Dedifferentiated amniotic fluid mesenchymal stem cell (primary cell): ENCODE data around the gene TEKT5.
A peak's percentile ranks its signal among the peaks of the same experiment; 100 is the strongest.

ENCODE experiments used
- DNase-seq: peaks from one replicate; pipeline ENCODE4 v3.0.0-alpha.2; 2016; ENCODE audit errors: extremely low spot score

TEKT5 gene

DNA sequence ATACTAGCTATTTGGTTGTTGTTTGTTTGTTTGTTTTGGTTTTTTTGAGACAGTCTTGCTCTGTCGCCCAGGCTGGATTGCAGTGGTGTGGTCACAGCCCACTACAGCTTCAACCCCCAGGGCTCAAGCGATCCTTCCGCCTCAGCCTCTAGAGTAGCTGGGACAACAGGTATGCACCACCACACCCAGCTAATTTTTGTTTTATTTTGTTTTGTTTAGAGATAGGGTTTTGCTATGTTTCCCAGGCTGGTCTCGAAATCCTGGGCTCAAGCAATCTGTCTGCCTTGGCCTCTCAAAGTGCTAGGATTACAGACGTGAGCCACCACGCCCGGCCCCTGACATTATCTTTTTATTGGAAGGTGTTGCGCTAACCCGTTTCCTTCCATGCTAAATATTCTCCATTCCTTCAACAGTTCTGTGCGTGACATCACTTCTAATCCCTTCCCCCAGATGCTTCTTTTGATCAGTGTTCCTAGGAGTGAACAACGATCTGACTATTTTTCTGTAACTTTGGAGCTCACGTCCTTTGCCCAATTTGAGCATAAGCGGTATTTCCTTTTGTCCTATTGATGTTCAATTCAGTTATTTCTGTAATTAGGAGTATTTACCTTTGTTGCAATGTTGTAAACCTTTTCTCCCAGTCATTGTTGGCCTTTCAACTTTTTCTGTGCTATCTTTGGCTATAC lies 84.1 kb downstream of the TEKT5 start:
- no peak for DNase-seq

DNA sequence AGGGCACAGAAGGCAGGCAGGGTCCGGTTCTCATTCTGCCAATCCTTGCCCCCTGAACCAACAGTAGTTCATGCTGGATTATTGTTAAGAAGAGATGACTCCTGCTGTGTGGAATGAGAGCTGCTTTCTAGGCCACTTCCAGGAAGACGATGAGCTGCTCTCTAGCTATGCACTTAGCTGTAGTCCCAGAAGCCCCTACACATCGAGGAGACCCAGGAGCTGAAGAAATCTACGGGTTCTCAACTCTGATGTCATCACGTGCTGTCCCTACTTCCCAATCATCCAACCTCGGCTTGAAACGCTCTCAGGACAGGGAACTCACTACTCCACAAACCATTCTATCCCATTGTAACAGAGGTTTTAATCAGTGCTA lies 85.3 kb downstream of the TEKT5 start:
- DNase-seq: peak; percentile 25

DNA sequence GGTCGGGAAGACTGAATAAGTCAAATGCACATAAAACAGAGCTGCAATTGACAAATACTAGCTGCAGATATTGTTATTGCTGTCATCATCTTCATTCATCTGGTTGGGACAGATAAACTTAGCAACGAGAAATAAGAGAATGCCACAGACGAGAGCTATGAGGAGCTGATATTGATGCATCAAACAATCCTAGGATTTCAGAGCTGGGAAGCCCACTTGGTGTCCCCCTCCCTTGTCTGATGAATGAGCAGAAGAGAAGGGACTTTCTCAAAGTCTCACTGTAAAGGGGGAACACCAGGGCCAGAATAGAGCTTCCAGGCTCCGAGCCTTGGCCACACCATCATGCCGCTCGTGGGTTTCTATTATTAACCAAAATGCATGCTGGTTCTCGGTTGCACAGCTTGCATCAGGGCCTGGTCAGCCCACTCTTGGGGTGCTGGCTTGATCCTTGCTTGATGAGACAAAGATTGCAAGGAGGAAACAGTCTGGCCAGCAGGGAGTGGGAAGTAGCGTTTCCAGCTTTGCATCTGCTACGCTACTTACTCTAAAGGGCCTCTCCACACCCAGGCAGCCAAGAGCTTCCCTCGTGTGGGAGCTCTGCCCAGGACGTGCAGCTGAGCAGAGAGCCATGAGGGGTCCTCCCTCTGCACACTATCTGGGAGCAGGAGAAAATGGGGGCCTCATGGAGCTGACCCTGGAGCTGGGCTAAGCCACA lies 85.9 kb downstream of the TEKT5 start:
- no peak for DNase-seq

DNA sequence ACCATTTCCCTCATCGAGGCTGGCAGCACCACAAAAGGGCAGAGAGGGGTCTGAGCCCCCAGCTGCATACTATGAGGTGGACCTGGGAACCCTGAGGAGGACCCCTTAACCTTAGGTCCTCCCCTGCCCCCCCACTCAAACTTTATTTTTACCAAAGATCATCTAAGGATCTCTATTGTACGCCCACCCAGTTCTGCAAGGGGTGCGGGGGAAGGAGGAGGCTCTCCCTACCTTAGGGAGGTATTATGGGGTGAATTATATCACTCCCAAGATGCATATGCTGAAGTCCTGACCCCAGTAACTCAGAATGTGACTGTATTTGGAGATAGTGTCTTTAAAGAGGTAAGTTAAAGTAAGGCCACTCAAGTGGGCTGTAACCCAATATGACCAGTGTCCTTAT lies 87.6 kb downstream of the TEKT5 start:
- no peak for DNase-seq

DNA sequence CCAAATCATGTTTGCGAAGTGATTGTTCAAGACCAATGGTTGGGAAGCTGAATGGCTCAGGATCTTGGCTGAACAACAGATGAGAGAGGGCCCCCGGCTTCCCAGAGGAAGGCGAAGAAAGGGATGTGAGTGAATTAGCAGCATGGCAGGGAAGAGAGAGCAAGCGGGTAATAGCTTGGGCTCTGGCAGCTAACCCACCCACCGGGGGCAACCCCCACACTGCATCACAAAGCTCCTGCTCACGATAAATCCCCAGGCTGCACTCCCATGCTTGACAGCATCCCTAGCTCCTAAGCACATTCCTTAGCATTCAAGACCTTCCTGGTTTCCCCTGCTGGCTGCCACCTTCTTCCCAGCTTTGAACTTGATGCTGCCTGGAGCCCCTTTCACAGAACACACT lies 88.1 kb downstream of the TEKT5 start:
- DNase-seq: no peak

DNA sequence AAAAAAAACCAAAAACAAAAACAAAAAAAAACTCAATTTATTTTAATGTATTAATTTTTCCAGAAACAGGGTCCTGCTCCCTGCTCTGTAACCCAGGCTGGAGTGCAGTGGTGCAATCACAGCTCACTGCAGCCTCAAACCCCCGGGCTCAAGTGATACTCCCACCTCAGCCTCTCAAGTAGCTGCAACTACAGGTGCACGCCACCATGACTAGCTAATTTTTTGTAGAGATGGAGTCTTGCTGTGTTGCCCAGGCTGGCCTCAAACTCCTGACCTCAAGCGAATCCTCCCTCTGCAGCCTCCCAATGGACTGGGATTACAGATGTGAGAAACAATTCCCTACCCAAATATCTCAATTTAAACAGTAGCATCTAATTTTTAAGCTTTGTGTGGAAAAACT lies 89.1 kb downstream of the TEKT5 start:
- no peak for DNase-seq

DNA sequence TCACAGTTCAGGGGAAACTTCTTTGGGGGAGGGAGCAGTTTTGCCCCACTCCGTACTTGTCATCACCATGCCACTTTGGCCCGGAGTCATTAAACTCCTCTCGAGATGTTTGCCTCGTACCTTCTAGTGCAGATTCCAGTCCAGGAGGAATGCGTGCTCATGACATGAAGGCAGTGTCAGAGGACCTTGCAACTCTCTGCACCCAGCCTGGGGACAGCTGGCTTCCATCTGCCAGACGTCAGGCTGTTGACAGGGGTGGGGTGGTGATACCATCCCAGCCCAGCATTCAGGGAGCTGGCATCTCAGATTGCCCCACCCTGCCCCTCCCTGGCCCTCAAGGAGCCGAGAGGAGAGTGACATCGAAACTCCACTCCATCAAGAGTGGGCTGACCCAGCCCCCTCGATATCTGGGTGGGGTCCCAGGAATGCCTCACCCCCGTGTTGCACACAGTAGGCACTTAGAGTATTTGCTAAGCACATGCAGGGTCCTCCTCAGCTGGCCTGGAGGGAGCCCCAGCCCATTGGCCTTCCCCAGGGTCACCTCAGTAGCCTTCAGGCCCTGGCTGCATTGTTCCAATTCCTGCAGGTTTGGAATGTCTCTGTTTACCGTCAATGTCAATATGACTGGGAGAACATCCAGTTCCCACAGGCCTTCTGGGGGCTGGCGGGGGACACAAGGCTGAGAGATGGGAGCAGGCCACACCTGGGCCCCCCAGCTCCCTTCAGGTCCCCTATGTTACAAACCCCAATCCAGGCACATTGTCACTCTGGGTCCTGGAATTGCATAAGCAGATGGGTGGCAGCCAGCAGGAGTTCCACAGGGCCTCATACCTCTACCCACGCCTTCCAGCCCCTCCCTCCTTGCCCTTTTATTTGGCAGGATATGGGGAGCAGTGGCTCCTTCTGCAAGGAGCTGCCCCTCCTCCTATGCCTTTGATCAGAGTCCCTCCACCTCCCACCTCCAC lies 93.0 kb downstream of the TEKT5 start:
- no peak for DNase-seq

DNA sequence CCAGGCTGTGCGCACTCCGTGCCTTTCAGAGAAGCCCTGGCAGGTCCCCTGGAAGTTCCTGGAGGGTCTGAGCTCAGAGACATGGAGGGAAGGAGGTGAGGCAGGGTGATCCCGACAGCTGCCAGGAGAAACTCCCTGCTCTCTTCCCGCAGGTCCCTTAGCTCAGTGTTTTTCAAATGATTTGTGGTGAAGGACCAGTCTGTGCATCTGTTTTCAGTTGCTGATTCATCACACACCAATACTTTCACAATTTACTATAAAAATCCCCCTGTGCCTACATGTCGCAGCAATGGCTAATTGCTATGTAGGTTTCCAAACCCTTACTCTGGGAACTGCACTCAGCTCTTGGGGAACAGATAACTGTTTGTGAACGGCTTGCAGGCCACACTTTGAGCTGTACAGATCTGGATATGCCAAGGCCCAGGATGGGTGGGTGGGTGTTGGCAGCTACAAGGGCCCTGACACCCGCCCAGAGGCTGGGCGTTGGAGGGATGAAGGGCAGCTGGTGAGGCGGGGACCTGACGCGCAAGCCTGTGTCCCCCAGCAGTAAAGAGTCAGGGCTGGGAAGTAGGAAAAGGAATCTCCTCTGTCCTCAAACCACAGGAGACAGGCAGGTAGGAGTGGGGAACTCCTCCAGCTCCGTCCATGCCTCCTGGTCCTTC lies 93.8 kb downstream of the TEKT5 start:
- DNase-seq: no peak

DNA sequence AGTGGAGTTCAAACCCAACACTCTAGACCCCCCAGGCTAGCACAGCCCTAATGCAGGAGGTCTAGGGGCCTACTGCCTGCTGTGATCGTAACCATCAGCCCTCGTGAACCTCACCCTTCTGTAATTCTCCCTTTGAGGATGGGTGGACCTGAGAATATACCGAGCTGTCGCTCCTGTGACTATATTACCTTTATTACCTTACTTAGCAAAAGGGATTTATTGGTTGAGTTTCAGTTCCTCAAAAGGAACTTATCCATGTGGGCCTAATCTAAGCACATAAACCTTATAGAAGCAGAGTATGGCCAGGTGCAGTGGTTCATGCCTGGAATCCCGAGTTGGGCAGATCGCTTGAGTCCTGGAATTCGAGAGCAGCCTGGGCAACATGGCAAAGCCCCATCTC lies 95.1 kb downstream of the TEKT5 start:
- no peak for DNase-seq

DNA sequence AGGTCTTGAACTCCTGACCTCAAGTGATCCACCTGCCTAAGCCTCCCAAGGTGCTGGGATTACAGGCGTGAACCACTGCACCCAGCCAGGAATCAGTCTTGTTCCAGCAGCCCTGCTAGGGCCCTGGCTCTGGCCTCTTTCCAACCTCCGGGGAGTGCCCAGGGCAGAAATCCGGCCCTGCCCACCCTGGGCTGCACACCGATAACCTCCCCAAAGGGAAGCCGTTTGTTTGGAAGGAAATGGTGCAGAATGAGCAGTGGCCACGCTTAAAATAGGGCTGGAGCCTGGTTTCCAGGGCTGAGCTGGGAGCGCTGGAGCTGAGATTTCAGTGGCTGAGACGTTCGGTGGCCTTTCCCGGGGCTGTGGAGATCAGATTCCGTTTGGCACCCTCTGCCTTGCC lies 96.6 kb downstream of the TEKT5 start:
- no peak for DNase-seq

DNA sequence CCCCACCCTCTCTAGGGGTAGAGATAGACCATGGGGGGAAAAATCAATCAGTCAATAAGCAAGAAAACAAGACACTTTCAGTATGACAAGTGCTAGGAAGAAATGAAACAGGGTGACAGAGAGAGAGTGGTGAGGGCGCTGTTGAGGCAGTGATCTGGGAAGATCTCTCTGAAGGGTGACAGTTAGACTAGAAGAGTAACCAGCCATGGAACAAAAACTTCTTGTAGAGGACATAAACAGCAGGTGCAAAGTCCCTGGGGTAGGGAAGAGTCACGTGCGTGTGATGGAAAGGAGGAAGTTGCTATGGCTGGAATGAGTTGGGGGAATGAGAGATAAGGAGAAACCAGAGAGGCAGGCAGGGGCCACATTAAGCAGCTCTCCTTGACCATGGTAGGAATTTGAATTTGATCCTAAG lies 97.5 kb downstream of the TEKT5 start:
- no peak for DNase-seq

DNA sequence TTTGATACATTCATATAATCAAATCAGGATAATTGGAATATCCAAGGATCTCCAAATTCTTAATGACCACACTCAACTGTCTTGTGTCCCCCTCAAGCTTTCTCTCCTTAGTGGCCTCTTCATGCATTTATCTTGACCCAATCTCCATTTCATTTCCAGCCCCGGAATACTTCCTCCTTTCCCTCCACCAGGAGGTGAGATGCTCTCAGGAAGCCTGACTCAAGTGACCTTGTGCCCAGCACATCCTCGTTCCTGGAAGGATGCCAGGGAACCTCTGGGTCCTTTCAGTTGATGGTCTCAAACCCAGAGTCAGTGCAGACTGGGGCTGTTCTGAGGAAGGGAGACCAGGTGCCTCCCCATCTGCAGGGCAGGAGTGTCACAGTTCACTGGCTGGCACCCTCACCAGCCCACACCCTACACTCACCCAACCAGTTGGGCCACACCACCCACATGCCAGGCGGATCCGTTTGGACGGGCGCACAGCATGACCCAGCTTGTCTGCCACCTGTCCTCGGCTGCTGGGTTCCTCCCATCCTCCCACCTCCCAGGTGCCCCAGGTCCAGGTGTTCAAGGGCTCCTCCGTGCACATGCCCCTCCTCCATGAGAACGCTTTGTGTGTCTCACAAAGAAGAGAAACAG lies 100.3 kb downstream of the TEKT5 start:
- no peak for DNase-seq

DNA sequence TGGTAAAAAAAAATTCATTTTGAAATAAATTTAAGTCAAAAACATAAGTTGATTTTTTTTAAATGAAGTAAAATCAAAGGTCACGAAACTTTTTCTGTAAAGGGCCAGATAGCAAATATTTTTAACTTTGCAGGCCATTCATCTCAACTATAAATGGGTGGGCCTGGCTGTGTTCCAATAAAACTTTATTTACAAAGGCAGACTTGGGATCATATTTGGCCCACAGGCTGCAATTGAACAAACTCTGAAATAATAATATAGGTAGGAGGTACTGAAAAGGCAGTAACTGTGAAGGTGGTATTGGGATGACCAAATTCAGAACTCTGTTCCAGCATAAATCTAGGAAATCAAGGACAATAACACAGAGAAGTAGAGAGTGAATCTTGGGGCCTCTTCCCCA lies 102.1 kb downstream of the TEKT5 start:
- DNase-seq: no peak

DNA sequence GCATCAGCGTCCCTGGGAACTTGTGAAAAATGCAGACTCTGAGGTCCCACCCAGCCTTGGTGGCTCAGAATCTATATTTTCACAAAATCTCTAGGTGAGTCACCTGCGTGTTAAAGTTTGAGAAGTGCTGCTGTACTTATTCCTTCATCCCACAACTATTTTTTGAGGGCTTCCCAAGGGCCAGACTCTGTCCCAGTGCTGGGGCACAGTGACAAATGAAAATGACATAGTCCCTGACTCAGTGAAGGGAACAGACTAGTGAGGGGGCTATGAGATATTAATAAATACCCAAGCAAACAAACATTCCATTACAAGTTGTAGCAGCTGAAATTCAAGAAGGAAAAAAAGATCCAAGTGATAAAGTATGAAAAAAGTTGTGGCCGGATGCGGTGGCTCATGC lies 104.4 kb downstream of the TEKT5 start:
- DNase-seq: no peak

DNA sequence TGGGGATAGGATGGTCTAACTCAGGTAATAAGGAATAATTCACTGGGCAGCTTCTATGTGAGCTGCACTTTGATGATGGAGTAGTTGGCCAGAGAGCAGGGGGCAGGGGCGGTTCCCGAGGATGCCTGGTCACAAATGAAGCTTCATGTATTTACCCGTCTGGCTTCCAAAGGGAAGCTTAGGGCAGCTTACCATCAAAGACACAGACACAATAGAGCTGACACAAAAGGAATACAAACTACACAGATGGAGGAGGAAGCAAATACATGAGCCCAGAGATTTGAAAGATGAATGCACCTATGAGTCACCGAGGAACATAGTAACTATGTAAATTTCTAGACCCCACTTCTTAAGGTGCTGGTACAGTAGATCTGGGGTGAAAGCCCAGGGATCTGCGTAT lies 105.6 kb downstream of the TEKT5 start:
- DNase-seq: no peak

DNA sequence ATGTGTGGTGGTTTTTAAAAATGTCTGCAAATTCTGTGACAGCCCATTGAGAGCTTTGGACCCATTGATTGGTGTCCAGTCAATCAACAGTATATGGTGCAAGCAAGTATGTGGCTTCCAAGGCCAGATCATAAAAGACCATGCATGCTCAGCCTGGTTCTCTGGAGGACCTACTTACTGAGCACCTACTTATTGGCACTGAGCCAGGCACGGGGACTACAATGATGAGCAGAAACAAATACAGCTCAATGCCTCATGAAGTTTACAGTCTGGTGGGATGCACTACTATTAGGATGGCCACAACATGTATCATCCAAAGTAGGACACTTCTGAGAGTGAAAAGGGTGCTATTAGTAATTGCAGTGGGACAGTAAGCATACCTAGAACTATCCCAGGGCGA lies 107.1 kb downstream of the TEKT5 start:
- DNase-seq: no peak

DNA sequence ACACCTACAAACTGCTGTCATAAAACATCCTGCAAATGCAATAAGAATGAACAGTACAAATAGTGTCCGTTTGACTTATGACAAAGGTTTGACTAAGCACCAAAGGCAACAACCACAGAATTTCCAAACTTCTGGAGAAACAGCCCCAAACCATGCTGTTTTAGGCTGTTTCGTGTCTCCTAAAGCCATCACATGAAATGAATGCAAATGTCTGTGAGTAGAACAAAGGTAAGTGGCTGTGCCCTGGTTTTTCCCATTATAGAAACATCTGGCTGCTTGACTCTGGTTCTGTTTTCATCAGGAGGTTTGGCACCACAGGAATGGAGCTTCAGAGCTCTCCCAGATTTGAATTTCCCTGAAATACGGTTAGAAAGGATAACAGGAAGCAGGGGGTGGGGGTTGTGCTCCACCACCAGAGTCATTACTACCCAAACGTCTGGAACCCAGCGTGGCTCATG lies 109.7 kb downstream of the TEKT5 start:
- no peak for DNase-seq

DNA sequence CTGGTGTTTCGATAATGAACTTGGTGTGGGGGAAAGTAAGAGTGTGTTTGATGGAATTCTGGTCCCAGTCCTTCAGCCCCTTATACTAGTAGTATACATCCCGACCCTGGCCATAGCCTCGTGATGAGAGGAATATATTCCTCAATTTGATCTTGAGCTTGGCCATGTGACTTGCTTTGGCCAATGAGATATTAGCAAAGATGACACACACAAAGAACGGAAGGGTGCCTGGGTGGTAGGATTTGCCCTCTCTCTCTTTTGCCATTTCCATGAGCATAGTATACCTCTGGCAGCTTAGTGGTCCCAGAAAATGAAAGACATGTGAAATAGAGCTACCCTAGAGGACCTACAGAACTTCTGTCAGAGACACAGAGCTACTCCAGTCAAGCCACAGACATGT lies 111.5 kb downstream of the TEKT5 start:
- no peak for DNase-seq

DNA sequence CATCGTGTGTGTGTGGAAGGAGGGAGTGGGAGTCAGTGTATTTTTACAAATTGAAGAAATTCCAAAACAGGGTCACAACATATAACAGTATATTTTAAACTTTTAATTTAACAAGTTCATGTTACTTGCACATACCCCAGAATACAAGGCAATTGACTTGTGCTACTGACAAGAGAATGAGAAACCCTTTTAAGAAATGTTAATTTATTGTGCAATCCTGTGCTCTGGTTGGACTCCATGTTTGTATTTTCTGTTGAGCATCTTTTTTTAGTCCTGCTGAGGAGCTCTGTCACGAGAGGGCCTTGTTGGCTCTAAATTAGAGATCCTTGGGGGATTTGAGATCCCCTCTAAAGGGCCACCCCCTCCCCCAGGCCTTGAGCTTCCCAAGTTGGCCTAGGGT lies 113.2 kb downstream of the TEKT5 start:
- DNase-seq: no peak

DNA sequence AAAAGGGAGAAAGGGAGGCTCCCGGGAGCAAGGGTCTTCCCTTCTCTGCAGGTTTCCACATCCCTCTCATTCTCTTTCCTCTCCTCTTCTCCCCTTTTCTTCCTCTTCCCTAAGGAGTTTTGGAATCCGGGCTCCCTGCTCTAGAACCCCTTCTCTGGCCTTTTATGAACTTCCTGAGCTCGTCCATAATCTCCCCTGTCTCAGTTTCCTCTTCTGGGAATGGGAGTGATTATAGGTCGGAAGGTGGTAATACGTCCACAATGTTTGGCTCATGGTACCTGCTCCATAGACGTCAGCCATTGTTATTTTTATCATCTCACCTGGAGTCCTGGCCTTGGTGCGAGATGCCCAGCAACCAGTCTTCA lies 113.9 kb downstream of the TEKT5 start:
- DNase-seq: no peak
